ENCODE measurements around the gene PRKCB. TPM values are rescaled to one million over a fixed set of nuclear protein-coding genes. Genes with fewer than 3 reads are reported as not detected.

The PRKCB gene
- total and polyA plus RNA-seq, 12 donors, result 0.30 to 8.8 (median 1.1) TPM

- no peaks in the 10 kb centered on the region for H3K4me1 ChIP-seq
- H3K9me3 ChIP-seq, result no peaks in the 10 kb centered on the region
- peaks cover 0 to 5% (median 0%) of the 10 kb centered on the region in 7 donors for H3K27me3 ChIP-seq
- 29 to 54% methylated on average over 4 of the region's 4 CpGs for WGBS, 2 donors
- no peak for DNase-seq
- no peak overlapping the region for H3K27ac ChIP-seq
- TF ChIP-seq, protein P1, sequence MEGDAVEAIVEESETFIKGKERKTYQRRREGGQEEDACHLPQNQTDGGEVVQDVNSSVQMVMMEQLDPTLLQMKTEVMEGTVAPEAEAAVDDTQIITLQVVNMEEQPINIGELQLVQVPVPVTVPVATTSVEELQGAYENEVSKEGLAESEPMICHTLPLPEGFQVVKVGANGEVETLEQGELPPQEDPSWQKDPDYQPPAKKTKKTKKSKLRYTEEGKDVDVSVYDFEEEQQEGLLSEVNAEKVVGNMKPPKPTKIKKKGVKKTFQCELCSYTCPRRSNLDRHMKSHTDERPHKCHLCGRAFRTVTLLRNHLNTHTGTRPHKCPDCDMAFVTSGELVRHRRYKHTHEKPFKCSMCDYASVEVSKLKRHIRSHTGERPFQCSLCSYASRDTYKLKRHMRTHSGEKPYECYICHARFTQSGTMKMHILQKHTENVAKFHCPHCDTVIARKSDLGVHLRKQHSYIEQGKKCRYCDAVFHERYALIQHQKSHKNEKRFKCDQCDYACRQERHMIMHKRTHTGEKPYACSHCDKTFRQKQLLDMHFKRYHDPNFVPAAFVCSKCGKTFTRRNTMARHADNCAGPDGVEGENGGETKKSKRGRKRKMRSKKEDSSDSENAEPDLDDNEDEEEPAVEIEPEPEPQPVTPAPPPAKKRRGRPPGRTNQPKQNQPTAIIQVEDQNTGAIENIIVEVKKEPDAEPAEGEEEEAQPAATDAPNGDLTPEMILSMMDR (IDR thresholded peaks at IDR 0.05), result no peak
- no peak for ATAC-seq
- no peaks in the 10 kb centered on the region for H3K36me3 ChIP-seq
- intact Hi-C loops (cut with DNase I), result no loop called here
- H3K4me3 ChIP-seq, result no peak overlapping the region
These were observed 92.0 kb downstream of the PRKCB start for GRCh38 chr16:23927796-23928195.

DNA sequence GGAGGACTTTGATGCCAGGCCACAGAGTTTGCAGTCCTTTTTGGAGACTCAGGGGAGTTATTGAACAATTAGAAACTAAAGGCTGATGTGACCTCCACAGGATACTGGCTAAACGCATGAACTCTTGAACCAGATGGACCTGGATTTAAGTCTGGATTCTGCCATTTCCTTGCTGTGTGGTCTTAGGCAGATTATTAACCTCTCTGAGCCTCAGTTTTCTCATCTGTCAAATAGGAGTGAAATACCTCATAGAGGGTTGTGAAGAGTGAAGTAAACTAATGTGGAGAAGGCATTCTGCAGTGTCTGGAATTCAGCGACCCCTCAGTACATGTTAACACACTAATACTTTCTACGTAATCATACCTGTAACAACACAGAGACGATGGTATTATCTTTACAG is 93.5 kb downstream of the PRKCB start:
- WGBS, 2 donors, result 90 to 91% methylated on average over 4 of the region's 4 CpGs
- Histone ChIP-seq H3K9me3 (no peaks in the 10 kb centered on the region), H3K4me3 (no peak overlapping the region), H3K36me3 (no peaks in the 10 kb centered on the region), H3K27ac (no peak overlapping the region), H3K27me3 (peaks cover 0 to 5% (median 0%) of the 10 kb centered on the region in 7 donors), H3K4me1 (no peaks in the 10 kb centered on the region)
- TF ChIP-seq, protein P1 (IDR thresholded peaks at IDR 0.05), result no peak
- intact Hi-C loops (cut with DNase I), result no loop called here
- no peak for ATAC-seq
- DNase-seq, result no peak

DNA sequence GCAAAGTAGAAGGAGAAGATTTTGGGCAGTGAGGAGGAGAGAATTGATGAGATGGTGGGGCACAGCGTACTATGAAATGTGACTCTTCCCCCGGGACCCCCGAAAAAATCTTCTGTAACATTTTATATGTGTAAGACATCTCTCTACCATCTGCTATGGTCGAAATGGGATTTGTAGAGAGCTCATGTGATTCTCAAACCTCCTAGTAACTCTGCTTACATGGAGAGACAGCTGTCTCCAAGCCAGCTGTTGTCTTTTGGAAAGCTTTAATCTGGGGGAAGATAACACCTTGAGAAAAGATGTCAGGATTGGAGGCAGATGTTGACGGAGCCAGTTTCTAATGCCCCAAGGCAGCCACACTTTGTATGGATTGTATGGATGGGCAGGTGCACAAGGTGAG is 94.1 kb downstream of the PRKCB start:
- no peaks in the 10 kb centered on the region for H3K4me1 ChIP-seq
- 76 to 82% methylated on average over 5 of the region's 5 CpGs for WGBS, 2 donors
- H3K27me3 ChIP-seq, result peaks cover 0 to 5% (median 0%) of the 10 kb centered on the region in 7 donors
- H3K27ac ChIP-seq, result no peak overlapping the region
- TF ChIP-seq, protein P1 (IDR thresholded peaks at IDR 0.05), result no peak
- intact Hi-C loops (cut with DNase I), result loop anchor here in 1 of 10 donors (10.0 kb wide), 1 partner anchor 65 kb away; no protein-coding TSS in a partner anchor
- no peaks in the 10 kb centered on the region for H3K36me3 ChIP-seq
- no peak for ATAC-seq
- no peaks in the 10 kb centered on the region for H3K9me3 ChIP-seq
- DNase-seq, result no peak
- H3K4me3 ChIP-seq, result no peak overlapping the region

- Histone ChIP-seq H3K4me3 (no peak overlapping the region), H3K27me3 (peaks cover 0 to 5% (median 0%) of the 10 kb centered on the region in 7 donors), H3K9me3 (no peaks in the 10 kb centered on the region), H3K36me3 (no peaks in the 10 kb centered on the region), H3K4me1 (no peaks in the 10 kb centered on the region), H3K27ac (no peak overlapping the region)
- intact Hi-C loops (cut with DNase I), result loop anchor here in 1 of 10 donors (10.0 kb wide), 1 partner anchor 64 kb away; no protein-coding TSS in a partner anchor
- WGBS, 2 donors, result 84 to 89% methylated on average over 5 of the region's 5 CpGs
- TF ChIP-seq, protein P1 (IDR thresholded peaks at IDR 0.05), result no peak
- DNase-seq, result no peak
- no peak for ATAC-seq
These were observed 95.0 kb downstream of the PRKCB start for GRCh38 chr16:23930791-23931190.
